ENCODE data around the gene PHC2.

The PHC2 gene

DNA sequence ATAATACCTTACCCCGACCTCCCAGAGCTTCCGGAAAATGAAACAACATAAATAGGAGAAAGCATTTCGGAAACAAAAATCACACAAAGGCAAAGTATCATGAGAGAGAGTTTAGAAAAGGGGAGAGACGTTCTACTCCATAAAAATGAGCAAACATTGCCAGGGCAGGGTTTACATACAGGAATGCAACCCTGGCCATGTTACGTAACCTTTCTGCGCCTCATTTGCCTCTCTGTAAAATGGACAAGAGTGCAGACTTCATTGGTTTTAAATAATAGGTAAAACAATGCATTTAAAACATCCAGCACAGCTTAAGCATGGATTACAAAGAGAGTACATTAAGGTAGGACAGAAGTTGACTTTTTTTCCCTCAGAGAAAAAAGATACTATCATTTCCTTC is 45.6 kb downstream of the PHC2 start:
- no peak for DNase-seq

DNA sequence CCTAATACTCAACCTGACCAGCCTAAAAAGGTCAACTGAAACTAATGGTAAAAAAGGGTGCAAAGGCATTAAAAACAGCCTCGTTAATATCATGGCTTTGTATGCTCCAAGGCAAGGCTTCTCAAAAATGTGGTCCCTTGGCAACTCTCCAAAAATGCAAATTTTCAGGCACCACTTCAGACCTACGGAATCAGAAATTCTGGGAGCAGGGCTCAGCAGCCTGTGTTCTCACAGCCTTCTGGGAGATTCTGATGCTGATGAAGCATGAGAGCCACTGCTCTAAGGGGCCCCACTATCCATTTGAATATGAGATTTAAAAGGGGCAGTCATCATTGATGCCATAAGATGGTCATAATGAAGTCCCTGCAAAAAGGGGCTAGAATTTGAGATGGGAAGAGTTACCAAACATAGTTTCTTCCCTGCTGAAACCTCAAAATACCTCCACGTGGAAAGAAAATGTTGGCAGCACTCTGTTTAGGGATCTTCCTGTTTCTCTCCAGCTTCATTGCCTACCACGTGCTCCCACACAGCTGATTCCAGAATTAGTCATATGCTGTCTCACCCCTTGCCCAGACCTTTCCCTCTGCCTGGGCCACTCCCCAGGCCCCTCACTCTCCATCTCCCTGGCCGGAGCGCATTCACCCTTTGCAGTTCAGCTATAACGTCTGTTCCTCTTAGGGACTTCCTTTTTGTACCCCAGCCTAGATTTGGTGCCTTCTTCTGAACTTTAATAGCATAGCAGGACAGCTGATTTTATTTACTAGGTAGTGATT is 46.7 kb downstream of the PHC2 start:
- DNase-seq: no peak

DNA sequence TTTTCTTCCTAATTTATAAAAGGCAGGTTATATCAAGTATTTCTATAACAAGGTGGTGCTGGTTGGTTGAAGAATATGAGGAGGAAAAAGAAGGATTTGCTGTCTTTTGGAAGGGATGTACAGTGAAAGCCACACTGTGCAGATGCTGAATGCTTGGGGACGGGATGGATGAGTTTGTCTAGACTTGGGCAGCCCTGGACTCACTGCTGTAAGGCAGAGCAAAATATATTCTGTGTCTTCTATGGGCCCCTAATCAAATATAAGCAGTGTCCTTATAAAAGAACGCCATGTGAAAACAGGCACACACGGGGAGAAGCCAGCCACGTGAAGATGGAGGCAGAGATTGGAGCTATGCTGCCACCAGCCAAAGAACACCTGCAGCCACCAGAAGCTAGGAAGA is 47.4 kb downstream of the PHC2 start:
- no peak for DNase-seq

DNA sequence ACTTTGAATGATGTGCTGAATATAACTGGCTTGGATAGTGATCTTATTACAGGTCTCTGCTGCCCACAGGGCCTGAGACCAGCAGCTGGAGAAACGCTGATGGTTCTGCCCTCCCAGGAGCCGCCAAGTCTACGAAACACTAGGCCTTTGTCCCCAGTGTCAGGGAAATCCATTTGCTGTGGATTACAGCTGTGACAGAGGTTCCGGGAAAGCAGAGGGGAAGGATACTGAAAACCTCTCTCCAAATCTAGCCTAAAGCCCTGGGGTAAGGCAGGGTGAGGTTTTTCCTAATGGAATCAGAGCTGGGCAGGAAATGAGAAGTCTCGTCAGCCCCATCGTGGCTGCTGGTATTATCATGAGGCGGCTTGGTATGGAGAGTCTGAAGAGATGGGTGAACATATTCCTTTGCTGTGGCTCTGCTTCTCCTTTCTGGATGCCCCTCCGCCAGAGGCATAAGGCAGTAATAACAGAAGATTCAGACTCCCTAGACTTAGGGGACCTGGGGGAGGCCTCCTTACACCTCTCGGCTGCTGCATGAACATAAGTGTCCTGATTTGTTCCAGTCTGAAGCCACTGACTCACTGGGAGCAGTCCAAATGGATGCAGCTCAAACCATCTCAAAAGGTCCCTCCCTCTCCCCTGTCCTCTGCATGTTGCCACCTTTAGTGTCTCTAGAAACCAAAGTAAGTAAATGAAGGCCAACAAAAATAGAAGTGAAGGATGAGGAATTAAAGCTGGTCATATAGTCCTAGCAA is 48.1 kb downstream of the PHC2 start:
- no peak for DNase-seq

GRCh38 chr1:33381977-33382376 is 48.9 kb downstream of the PHC2 start:
- no peak for DNase-seq

- no peak for DNase-seq
Observed at GRCh38 chr1:33380811-33381210, 50.1 kb downstream of the PHC2 start.

- no peak for DNase-seq
Observed at GRCh38 chr1:33379631-33380354, 51.1 kb downstream of the PHC2 start.

DNA sequence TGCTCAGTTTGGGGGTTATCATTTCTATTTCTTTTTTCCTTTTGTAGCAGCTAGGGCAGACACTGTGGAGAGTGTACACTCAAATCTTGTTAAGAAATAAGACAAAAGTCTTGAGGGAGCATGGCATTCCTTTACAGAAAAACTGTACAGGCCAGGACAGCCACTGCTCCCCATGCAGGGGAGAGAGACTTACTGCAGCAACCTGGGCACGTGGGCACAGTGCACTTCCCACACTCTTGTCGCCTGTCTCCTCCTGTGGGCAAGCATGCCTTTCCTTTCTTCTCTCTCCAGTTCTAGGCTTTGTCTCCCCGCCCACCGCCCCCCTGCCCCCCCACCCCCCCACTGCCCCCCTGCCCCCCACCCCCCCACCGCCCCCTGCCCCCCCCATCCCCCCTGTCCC is 51.9 kb downstream of the PHC2 start:
- DNase-seq: no peak

DNA sequence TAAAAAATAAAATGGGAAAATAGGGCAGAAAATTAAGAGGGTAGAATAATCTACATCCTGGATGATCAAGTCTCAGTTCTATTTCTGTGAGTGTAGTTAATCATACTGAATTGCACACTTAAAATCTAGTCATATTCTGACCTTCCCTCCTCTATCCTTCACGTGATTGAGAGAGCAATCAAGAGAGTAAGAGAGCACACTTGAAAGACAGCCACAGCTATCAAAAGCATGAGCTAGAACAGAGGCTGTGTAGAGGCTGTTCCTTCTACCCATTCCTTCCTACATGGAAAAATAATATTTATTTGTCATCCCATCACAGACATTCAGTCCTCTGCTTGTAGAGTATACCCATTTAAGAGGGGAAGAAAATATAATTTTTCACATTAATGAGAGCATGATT is 52.4 kb downstream of the PHC2 start:
- DNase-seq: no peak

- DNase-seq: no peak
Observed at GRCh38 chr1:33377756-33378155, 53.1 kb downstream of the PHC2 start.

- DNase-seq: no peak
Observed at GRCh38 chr1:33377013-33377412, 53.9 kb downstream of the PHC2 start.

- no peak for DNase-seq
Observed at GRCh38 chr1:33375316-33375715, 55.6 kb downstream of the PHC2 start.

- DNase-seq: no peak
Observed at GRCh38 chr1:33374336-33375105, 56.4 kb downstream of the PHC2 start.

- DNase-seq: no peak
Observed at GRCh38 chr1:33373606-33374005, 57.3 kb downstream of the PHC2 start.

GRCh38 chr1:33372677-33373076 is 58.2 kb downstream of the PHC2 start:
- DNase-seq: no peak

DNA sequence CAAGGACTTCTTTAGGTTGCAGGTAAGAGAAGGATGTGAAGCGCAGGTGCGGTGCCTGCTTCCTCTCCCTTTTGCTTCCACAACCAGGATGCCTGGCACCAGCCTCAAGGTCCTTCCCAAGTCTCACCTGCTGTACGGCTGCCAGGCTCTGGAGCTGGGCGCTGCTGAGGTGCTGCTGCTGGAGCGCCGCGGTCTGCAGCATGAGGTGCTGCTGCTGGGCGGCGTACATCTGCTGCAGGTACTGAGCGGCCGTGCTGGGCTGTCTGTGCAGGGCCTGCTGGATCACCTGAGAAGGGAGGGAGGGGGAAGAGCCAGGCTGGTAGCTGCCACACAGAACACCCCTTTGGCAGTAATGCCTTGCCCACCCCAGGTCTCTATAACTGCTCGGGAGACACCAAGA is 58.7 kb downstream of the PHC2 start:
- no peak for DNase-seq

GRCh38 chr1:33371334-33371733 is 59.6 kb downstream of the PHC2 start:
- DNase-seq: no peak

GRCh38 chr1:33370827-33371226 is 60.1 kb downstream of the PHC2 start:
- no peak for DNase-seq

DNA sequence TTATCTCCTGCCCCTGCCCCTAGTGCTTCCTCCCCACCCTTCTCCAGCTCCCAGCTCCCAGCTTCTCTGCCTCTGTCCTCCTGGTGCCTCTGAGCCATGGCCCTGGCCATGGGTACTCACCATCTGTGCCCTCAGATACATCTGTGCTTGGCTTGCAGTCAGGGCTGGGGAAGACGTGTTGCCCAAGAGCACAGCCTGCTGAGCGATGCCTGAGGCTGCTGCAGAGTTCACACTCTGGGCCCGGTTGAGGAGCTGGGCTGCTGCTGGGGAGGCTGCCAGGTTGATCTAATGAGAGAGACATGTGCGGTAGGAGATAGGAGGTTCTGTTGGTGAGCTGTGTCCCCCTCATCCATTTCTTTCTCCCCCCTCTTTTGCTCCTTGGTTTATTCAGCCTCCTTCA is 60.6 kb downstream of the PHC2 start:
- no peak for DNase-seq

GRCh38 chr1:33369764-33370163 is 61.1 kb downstream of the PHC2 start:
- DNase-seq: no peak

DNA sequence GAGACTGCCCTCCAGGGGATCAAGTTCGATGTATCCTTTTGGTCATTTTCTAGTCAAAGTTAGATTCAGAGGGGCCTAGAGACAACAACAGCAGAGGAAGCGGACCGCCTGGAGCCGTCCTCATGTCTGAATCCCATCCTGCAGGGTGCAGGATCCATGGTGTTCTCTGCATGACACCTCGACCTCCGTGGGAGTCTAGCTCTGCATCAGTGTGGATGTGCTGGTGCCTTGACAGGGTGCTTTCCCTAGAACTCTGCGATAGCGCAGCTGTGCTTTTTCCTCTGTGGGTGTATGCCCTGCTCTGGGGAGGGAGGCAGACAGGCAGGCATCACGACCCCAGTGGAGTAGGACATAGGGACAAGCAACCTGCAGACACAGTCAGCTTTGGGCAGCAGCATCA is 61.8 kb downstream of the PHC2 start:
- no peak for DNase-seq

DNA sequence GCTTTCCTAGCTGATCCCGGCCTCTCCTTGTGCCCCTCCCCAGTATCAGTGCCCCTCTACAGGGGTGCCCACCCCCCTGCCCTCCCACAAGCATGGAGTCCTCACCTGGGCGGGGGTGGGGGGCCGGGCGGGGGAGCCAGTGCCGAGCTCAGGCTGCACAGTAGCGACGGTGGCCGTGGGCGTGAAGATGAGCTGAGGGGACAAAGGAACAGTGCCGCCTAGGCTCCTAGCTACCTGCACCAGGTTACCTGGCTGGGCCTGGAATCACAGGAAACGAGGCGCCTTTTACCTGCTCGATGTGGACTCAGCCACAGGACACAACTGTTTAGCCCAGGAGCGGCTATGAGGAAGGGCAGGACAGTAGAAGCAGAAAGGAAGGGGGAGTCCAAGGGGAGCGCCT is 62.5 kb downstream of the PHC2 start:
- DNase-seq: no peak

All from activated gamma-delta T cell (primary cell).